ENCODE data around the gene EGF.

DNA sequence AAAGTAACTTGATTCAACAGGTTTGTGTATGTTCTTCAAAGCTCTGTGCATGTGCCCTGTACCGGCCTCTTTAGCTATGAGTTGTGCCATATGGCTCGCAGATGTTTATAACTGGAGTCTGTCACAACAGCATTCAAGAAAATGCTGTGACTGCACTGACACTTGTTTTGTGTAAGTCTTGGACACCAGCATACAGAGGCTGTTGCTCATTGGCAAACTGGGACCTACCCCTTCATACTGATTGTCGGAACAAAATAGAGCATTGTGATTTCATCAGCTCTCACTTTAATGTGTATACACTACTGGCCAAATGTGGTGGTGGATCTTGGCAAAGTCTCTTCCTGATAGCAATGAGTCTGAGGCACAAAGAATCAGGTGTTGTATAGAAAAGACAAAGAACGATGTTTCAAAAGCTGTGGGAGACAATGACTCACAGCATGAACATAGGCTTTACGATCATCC is 133.9 kb downstream of the EGF start:
- TF ChIP-seq TFCP2L1 (CRISPR knock-in tag; IDR thresholded peaks at IDR 0.05) (no peak), POLR2A (IDR thresholded peaks at IDR 0.05; ENCODE audit: low read length) (no peak), SMC3 (IDR thresholded peaks at IDR 0.05) (no peak), ESRRA (IDR thresholded peaks at IDR 0.05; ENCODE audit: borderline replicate concordance, low read length) (no peak), REST (IDR thresholded peaks at IDR 0.05) (no peak), TP53 (CRISPR knock-in tag; IDR thresholded peaks at IDR 0.05) (no peak), HOXB5 (CRISPR knock-in tag; IDR thresholded peaks at IDR 0.05) (no peak), CEBPB (IDR thresholded peaks at IDR 0.05) (no peak), RFX5 (IDR thresholded peaks at IDR 0.05) (no peak), MAX (IDR thresholded peaks at IDR 0.05) (no peak), ZFP36 (IDR thresholded peaks at IDR 0.05; ENCODE audit: borderline replicate concordance, partially characterized antibody) (no peak)
- TF ChIP-seq, protein P1, sequence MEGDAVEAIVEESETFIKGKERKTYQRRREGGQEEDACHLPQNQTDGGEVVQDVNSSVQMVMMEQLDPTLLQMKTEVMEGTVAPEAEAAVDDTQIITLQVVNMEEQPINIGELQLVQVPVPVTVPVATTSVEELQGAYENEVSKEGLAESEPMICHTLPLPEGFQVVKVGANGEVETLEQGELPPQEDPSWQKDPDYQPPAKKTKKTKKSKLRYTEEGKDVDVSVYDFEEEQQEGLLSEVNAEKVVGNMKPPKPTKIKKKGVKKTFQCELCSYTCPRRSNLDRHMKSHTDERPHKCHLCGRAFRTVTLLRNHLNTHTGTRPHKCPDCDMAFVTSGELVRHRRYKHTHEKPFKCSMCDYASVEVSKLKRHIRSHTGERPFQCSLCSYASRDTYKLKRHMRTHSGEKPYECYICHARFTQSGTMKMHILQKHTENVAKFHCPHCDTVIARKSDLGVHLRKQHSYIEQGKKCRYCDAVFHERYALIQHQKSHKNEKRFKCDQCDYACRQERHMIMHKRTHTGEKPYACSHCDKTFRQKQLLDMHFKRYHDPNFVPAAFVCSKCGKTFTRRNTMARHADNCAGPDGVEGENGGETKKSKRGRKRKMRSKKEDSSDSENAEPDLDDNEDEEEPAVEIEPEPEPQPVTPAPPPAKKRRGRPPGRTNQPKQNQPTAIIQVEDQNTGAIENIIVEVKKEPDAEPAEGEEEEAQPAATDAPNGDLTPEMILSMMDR (IDR thresholded peaks at IDR 0.05): no peak
- TF ChIP-seq, protein P2, sequence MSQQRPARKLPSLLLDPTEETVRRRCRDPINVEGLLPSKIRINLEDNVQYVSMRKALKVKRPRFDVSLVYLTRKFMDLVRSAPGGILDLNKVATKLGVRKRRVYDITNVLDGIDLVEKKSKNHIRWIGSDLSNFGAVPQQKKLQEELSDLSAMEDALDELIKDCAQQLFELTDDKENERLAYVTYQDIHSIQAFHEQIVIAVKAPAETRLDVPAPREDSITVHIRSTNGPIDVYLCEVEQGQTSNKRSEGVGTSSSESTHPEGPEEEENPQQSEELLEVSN (IDR thresholded peaks at IDR 0.05; ENCODE audit: borderline replicate concordance, low read depth): no peak
- TF ChIP-seq, protein P3, sequence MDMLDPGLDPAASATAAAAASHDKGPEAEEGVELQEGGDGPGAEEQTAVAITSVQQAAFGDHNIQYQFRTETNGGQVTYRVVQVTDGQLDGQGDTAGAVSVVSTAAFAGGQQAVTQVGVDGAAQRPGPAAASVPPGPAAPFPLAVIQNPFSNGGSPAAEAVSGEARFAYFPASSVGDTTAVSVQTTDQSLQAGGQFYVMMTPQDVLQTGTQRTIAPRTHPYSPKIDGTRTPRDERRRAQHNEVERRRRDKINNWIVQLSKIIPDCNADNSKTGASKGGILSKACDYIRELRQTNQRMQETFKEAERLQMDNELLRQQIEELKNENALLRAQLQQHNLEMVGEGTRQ (IDR thresholded peaks at IDR 0.05): no peak
